ENCODE data around the gene CNTNAP2. TPM values are rescaled to one million over a fixed set of nuclear protein-coding genes. Genes with fewer than 3 reads are reported as not detected.

CNTNAP2 gene
- total and polyA plus RNA-seq, 9 of the 15 experiments (the other 6 are each of a cell fraction or from before 2014, with no cell fraction given), result 0.04 to 0.62 (median 0.09) TPM; not detected in 4

- ATAC-seq, result no peak
- Histone ChIP-seq H2AFZ (ENCODE audit: low read depth, low read length) (no peak overlapping the region), H3K79me2 (ENCODE audit: control insufficient read depth, insufficient read depth, low read length) (no peaks in the 10 kb centered on the region), H3K36me3 (ENCODE audit: control insufficient read depth, insufficient read depth, low read length) (no peaks in the 10 kb centered on the region), H3K9me1 (ENCODE audit: control insufficient read depth, insufficient read depth, low read length) (no peaks in the 10 kb centered on the region), H3K27me3 (ENCODE audit: control insufficient read depth in 2 of 2, insufficient read depth in 2 of 2, low read length in 2 of 2) (no peaks in the 10 kb centered on the region), H3K9ac (ENCODE audit: insufficient read depth in 1 of 2, low read depth in 2 of 2, low read length in 2 of 2) (no peak overlapping the region), H4K20me1 (replicated peaks; ENCODE audit: control insufficient read depth, insufficient read depth, low read length) (no peaks in the 10 kb centered on the region), H3K4me2 (ENCODE audit: insufficient read depth, low read length) (no peak overlapping the region), H3K4me1 (replicated peaks in 1 of 2; ENCODE audit: control insufficient read depth in 2 of 2, insufficient read depth in 2 of 2, low read length in 2 of 2) (no peaks in the 10 kb centered on the region), H3K4me3 (no peak overlapping the region), H3K27ac (ENCODE audit: extremely low read depth, low read depth, low read length) (no peak overlapping the region), H3K9me3 (replicated peaks; ENCODE audit: control insufficient read depth, insufficient read depth, low read depth, low read length) (no peaks in the 10 kb centered on the region)
- CTCF ChIA-PET (ENCODE audit: low intra/inter-chr PET ratio), result no interaction called here
- 0% methylated on average over 7 of the region's 7 CpGs for WGBS (ENCODE audit: insufficient coverage, low coverage, missing lambda C conversion rate)
- BruUV-seq (replicated peaks), result no TSS peak
- in situ Hi-C loops (cut with MboI), result no loop called here
- POLR2A ChIA-PET, result no interaction called here
- TF ChIP-seq SREBF2 (CRISPR knock-in tag; IDR thresholded peaks at IDR 0.05) (no peak), HDAC3 (IDR thresholded peaks at IDR 0.05; ENCODE audit: borderline replicate concordance, partially characterized antibody) (no peak), TFAM (CRISPR knock-in tag; conservative IDR thresholded peaks at IDR 0.05) (no peak)
- no peak for DNase-seq (ENCODE audit: extremely low read depth in 1 of 4, low spot score in 3 of 4)
- no peak for FAIRE-seq
- intact Hi-C loops (cut with micrococcal nuclease), result no loop called here
These were observed 295.4 kb downstream of the CNTNAP2 start for GRCh38 chr7:146411975-146412374.

GRCh38 chr7:146412781-146413180, 296.2 kb downstream of the CNTNAP2 start:
- Histone ChIP-seq H3K27ac (ENCODE audit: extremely low read depth, low read depth, low read length) (no peak overlapping the region), H3K9ac (ENCODE audit: insufficient read depth in 1 of 2, low read depth in 2 of 2, low read length in 2 of 2) (no peak overlapping the region), H2AFZ (ENCODE audit: low read depth, low read length) (no peak overlapping the region), H4K20me1 (replicated peaks; ENCODE audit: control insufficient read depth, insufficient read depth, low read length) (no peaks in the 10 kb centered on the region), H3K79me2 (ENCODE audit: control insufficient read depth, insufficient read depth, low read length) (no peaks in the 10 kb centered on the region), H3K9me1 (ENCODE audit: control insufficient read depth, insufficient read depth, low read length) (no peaks in the 10 kb centered on the region), H3K27me3 (ENCODE audit: control insufficient read depth in 2 of 2, insufficient read depth in 2 of 2, low read length in 2 of 2) (no peaks in the 10 kb centered on the region), H3K4me2 (ENCODE audit: insufficient read depth, low read length) (no peak overlapping the region), H3K4me3 (no peak overlapping the region), H3K4me1 (replicated peaks in 1 of 2; ENCODE audit: control insufficient read depth in 2 of 2, insufficient read depth in 2 of 2, low read length in 2 of 2) (no peaks in the 10 kb centered on the region), H3K9me3 (replicated peaks; ENCODE audit: control insufficient read depth, insufficient read depth, low read depth, low read length) (no peaks in the 10 kb centered on the region), H3K36me3 (ENCODE audit: control insufficient read depth, insufficient read depth, low read length) (no peaks in the 10 kb centered on the region)
- ChIA-PET POLR2A (no interaction called here), CTCF (ENCODE audit: low intra/inter-chr PET ratio) (no interaction called here)
- no peak for TF ChIP-seq GATAD2A (IDR thresholded peaks at IDR 0.05)
- no peak for TF ChIP-seq TRIM25 (IDR thresholded peaks at IDR 0.05; ENCODE audit: borderline replicate concordance)
- TF ChIP-seq MBD1 (CRISPR knock-in tag; IDR thresholded peaks at IDR 0.05), result no peak
- TF ChIP-seq MNT (conservative IDR thresholded peaks at IDR 0.05), result no peak
- no peak for TF ChIP-seq MBD2 (IDR thresholded peaks at IDR 0.05; ENCODE audit: borderline replicate concordance, low read depth)
- intact Hi-C loops (cut with micrococcal nuclease), result no loop called here
- DNase-seq (ENCODE audit: extremely low read depth in 1 of 4, low spot score in 3 of 4), result no peak
- FAIRE-seq, result no peak
- no peak for ATAC-seq
- no TSS peak for BruUV-seq (replicated peaks)
- 1% methylated on average over 3 of the region's 3 CpGs for WGBS (ENCODE audit: insufficient coverage, low coverage, missing lambda C conversion rate)
- in situ Hi-C loops (cut with MboI), result no loop called here
